Measurements from ENCODE around the gene CCDC169. TPM values are rescaled to one million over a fixed set of nuclear protein-coding genes. Genes with fewer than 3 reads are reported as not detected.
"Not testable (repeated sequence)": the region's sequence is repeated elsewhere in the genome, so short reads cannot be mapped to it uniquely, and the experiment has no call there.

The CCDC169 gene
- total and polyA plus RNA-seq, 4 donors, result 0.14 to 3.4 (median 0.81) TPM

- H3K4me1 ChIP-seq (ENCODE audit: control insufficient read depth in 5 of 5, insufficient read depth in 5 of 5, low read length in 5 of 5), result no peaks in the 10 kb centered on the region
- DNase-seq (no peak), ATAC-seq (ENCODE audit: insufficient read depth, low FRiP score) (no peak)
- H3K36me3 ChIP-seq (ENCODE audit: control insufficient read depth in 4 of 4, insufficient read depth in 4 of 4, low read length in 4 of 4), result peaks cover 9 to 27% (median 23%) of the 10 kb centered on the region in 4 donors
- no peaks in the 10 kb centered on the region for H3K9me3 ChIP-seq (ENCODE audit: control insufficient read depth in 4 of 4, insufficient read depth in 3 of 4, low read length in 3 of 4)
- H3K27ac ChIP-seq (ENCODE audit: low read depth in 1 of 2, low read length in 1 of 2), result no peak overlapping the region
- 97% methylated on average over 3 of the region's 3 CpGs for WGBS, 2 donors
- H3K9ac ChIP-seq (ENCODE audit: insufficient read depth in 1 of 2, low read length in 2 of 2), result no peak overlapping the region
- TF ChIP-seq CTCF (IDR thresholded peaks at IDR 0.05; ENCODE audit: control extremely low read depth, extremely low read depth), result no peak
- no peaks in the 10 kb centered on the region for H3K27me3 ChIP-seq (ENCODE audit: control insufficient read depth in 3 of 3, insufficient read depth in 3 of 3, low read length in 2 of 3)
- no peak overlapping the region for H3K4me3 ChIP-seq
These were observed 25.8 kb upstream of the CCDC169 start for GRCh38 chr13:36323408-36323807.

GRCh38 chr13:36319793-36320192 is 22.2 kb upstream of the CCDC169 start:
- not testable (repeated sequence) for H3K9ac ChIP-seq (ENCODE audit: insufficient read depth in 1 of 2, low read length in 2 of 2); H3K4me1 ChIP-seq (ENCODE audit: control insufficient read depth in 5 of 5, insufficient read depth in 5 of 5, low read length in 5 of 5); H3K4me3 ChIP-seq; H3K27me3 ChIP-seq (ENCODE audit: control insufficient read depth in 3 of 3, insufficient read depth in 3 of 3, low read length in 2 of 3); H3K27ac ChIP-seq (ENCODE audit: low read depth in 1 of 2, low read length in 1 of 2); DNase-seq; ATAC-seq (ENCODE audit: insufficient read depth, low FRiP score); H3K9me3 ChIP-seq (ENCODE audit: control insufficient read depth in 4 of 4, insufficient read depth in 3 of 4, low read length in 3 of 4)
- 22 to 53% methylated on average over 6 of the region's 6 CpGs for WGBS, 2 donors
- peaks cover 7 to 18% (median 13%) of the 10 kb centered on the region in 4 donors for H3K36me3 ChIP-seq (ENCODE audit: control insufficient read depth in 4 of 4, insufficient read depth in 4 of 4, low read length in 4 of 4)

- 75 to 82% methylated on average over 3 of the region's 3 CpGs for WGBS, 2 donors
- no peak overlapping the region for H3K4me3 ChIP-seq
- peaks cover 6 to 32% (median 30%) of the 10 kb centered on the region in 4 donors for H3K36me3 ChIP-seq (ENCODE audit: control insufficient read depth in 4 of 4, insufficient read depth in 4 of 4, low read length in 4 of 4)
- H3K9me3 ChIP-seq (ENCODE audit: control insufficient read depth in 4 of 4, insufficient read depth in 3 of 4, low read length in 3 of 4), result no peaks in the 10 kb centered on the region
- no peak overlapping the region for H3K9ac ChIP-seq (ENCODE audit: insufficient read depth in 1 of 2, low read length in 2 of 2)
- no peak for TF ChIP-seq CTCF (IDR thresholded peaks at IDR 0.05; ENCODE audit: control extremely low read depth, extremely low read depth)
- DNase-seq (no peak), ATAC-seq (ENCODE audit: insufficient read depth, low FRiP score) (no peak)
- no peaks in the 10 kb centered on the region for H3K4me1 ChIP-seq (ENCODE audit: control insufficient read depth in 5 of 5, insufficient read depth in 5 of 5, low read length in 5 of 5)
- no peaks in the 10 kb centered on the region for H3K27me3 ChIP-seq (ENCODE audit: control insufficient read depth in 3 of 3, insufficient read depth in 3 of 3, low read length in 2 of 3)
- no peak overlapping the region for H3K27ac ChIP-seq (ENCODE audit: low read depth in 1 of 2, low read length in 1 of 2)
These were observed 15.7 kb upstream of the CCDC169 start for GRCh38 chr13:36313047-36313969.

GRCh38 chr13:36310417-36311108 is 12.9 kb upstream of the CCDC169 start:
- no peaks in the 10 kb centered on the region for H3K9me3 ChIP-seq (ENCODE audit: control insufficient read depth in 4 of 4, insufficient read depth in 3 of 4, low read length in 3 of 4)
- no peak for DNase-seq
- H3K4me1 ChIP-seq (ENCODE audit: control insufficient read depth in 5 of 5, insufficient read depth in 5 of 5, low read length in 5 of 5), result no peaks in the 10 kb centered on the region
- H3K4me3 ChIP-seq, result no peak overlapping the region
- H3K27me3 ChIP-seq (ENCODE audit: control insufficient read depth in 3 of 3, insufficient read depth in 3 of 3, low read length in 2 of 3), result no peaks in the 10 kb centered on the region
- no peak overlapping the region for H3K9ac ChIP-seq (ENCODE audit: insufficient read depth in 1 of 2, low read length in 2 of 2)
- TF ChIP-seq CTCF (IDR thresholded peaks at IDR 0.05; ENCODE audit: control extremely low read depth, extremely low read depth), result no peak
- H3K36me3 ChIP-seq (ENCODE audit: control insufficient read depth in 4 of 4, insufficient read depth in 4 of 4, low read length in 4 of 4), result peaks cover 6 to 35% (median 30%) of the 10 kb centered on the region in 4 donors
- ATAC-seq (ENCODE audit: insufficient read depth, low FRiP score), result no peak
- H3K27ac ChIP-seq (ENCODE audit: low read depth in 1 of 2, low read length in 1 of 2), result no peak overlapping the region
- WGBS, 2 donors, result 87 to 98% methylated on average over 7 of the region's 7 CpGs

Data from lung (tissue), 12 donors.